Measurements from ENCODE around the gene UGT1A9. TPM values are rescaled to one million over a fixed set of nuclear protein-coding genes. Genes with fewer than 3 reads are reported as not detected.
"Not testable (repeated sequence)": the region's sequence is repeated elsewhere in the genome, so short reads cannot be mapped to it uniquely, and the experiment has no call there.

UGT1A9 gene
- polyA plus RNA-seq, 1 donor (not counting 4 experiments of a cell fraction or from before 2014, with no cell fraction given) = not detected

DNA sequence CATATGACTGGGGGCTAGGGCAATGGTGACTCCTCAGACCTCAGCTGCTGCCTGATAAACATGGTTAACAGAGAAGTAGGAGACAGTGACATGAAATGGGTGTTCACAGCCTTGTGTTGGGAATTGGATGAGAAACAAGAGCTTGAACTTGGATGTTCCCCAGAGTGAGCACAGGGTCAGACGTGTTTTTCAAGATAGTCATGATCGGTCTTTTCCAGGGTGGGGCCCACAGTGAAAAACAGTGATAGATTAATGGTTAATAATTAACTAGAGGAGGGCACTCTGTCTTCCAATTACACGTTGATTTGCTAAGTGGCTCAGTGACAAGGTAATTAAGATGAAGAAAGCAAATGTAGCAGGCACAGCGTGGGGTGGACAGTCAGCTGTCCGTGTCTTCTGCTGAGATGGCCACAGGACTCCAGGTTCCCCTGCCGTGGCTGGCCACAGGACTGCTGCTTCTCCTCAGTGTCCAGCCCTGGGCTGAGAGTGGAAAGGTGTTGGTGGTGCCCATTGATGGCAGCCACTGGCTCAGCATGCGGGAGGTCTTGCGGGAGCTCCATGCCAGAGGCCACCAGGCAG lies 57.1 kb downstream of the UGT1A9 start, which contains the start of gene UGT1A3:
Gene UGT1A3, plus strand, starts transcription at position 320 of the 579 bp plus-strand sequence. Its CDS starts 85 bp downstream, at position 405.
- H3K79me2 ChIP-seq (ENCODE audit: control insufficient read depth, insufficient read depth, low read length) = peaks cover 29% of the 10 kb centered on the region
- no peaks in the 10 kb centered on the region for H4K20me1 ChIP-seq (ENCODE audit: control insufficient read depth, extremely low read depth, insufficient read depth, low read length)
- DNase-seq (ENCODE audit: low read depth, low spot score) = no peak
- peaks cover 2% of the 10 kb centered on the region in 2 experiments for H3K36me3 ChIP-seq (ENCODE audit: control insufficient read depth in 2 of 2, extremely low read depth in 1 of 2, insufficient read depth in 2 of 2, low read length in 2 of 2)
- no peak within 1 kb of the TSS for H3K4me2 ChIP-seq (ENCODE audit: control insufficient read depth, extremely low read depth, insufficient read depth, low read depth, low read length)
- H3K27ac ChIP-seq (ENCODE audit: control insufficient read depth, insufficient read depth, low read length) = no peak within 1 kb of the TSS
- no peaks in the 10 kb centered on the region for H3K9me3 ChIP-seq (ENCODE audit: control insufficient read depth, low read depth, low read length)
- no peaks in the 10 kb centered on the region for H3K9me1 ChIP-seq (ENCODE audit: control insufficient read depth, extremely low read depth, insufficient read depth, low read length)
- dilution Hi-C loops (cut with MboI; ENCODE audit: extremely low pct_ligation_motif_present, low sequenced_read_pairs) = no loop called here
- H3K27me3 ChIP-seq (ENCODE audit: control insufficient read depth, extremely low read depth, insufficient read depth, low read length) = no peaks in the 10 kb centered on the region
- no peak for FAIRE-seq
- H3K4me1 ChIP-seq (ENCODE audit: control insufficient read depth, extremely low read depth, insufficient read depth, low read length) = no peaks in the 10 kb centered on the region
- H2AFZ ChIP-seq (ENCODE audit: control insufficient read depth, low read length) = no peak within 1 kb of the TSS
- H3K4me3 ChIP-seq (ENCODE audit: control insufficient read depth in 2 of 3, extremely low read depth in 1 of 3, insufficient read depth in 2 of 3, low read depth in 1 of 3, low read length in 3 of 3) = no peak within 1 kb of the TSS
- TF ChIP-seq, protein P1, sequence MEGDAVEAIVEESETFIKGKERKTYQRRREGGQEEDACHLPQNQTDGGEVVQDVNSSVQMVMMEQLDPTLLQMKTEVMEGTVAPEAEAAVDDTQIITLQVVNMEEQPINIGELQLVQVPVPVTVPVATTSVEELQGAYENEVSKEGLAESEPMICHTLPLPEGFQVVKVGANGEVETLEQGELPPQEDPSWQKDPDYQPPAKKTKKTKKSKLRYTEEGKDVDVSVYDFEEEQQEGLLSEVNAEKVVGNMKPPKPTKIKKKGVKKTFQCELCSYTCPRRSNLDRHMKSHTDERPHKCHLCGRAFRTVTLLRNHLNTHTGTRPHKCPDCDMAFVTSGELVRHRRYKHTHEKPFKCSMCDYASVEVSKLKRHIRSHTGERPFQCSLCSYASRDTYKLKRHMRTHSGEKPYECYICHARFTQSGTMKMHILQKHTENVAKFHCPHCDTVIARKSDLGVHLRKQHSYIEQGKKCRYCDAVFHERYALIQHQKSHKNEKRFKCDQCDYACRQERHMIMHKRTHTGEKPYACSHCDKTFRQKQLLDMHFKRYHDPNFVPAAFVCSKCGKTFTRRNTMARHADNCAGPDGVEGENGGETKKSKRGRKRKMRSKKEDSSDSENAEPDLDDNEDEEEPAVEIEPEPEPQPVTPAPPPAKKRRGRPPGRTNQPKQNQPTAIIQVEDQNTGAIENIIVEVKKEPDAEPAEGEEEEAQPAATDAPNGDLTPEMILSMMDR (optimal IDR thresholded peaks at IDR 0.05 in 1 of 3, IDR thresholded peaks at IDR 0.05 in 1 of 3, conservative IDR thresholded peaks at IDR 0.05 in 1 of 3; ENCODE audit: extremely low read depth in 1 of 3, insufficient read depth in 2 of 3, low read length in 3 of 3) = no peak
- no peak for TF ChIP-seq EZH2 (IDR thresholded peaks at IDR 0.05; ENCODE audit: low read length)
- no peak within 1 kb of the TSS for H3K9ac ChIP-seq (ENCODE audit: control insufficient read depth, extremely low read depth, insufficient read depth, low read length)

DNA sequence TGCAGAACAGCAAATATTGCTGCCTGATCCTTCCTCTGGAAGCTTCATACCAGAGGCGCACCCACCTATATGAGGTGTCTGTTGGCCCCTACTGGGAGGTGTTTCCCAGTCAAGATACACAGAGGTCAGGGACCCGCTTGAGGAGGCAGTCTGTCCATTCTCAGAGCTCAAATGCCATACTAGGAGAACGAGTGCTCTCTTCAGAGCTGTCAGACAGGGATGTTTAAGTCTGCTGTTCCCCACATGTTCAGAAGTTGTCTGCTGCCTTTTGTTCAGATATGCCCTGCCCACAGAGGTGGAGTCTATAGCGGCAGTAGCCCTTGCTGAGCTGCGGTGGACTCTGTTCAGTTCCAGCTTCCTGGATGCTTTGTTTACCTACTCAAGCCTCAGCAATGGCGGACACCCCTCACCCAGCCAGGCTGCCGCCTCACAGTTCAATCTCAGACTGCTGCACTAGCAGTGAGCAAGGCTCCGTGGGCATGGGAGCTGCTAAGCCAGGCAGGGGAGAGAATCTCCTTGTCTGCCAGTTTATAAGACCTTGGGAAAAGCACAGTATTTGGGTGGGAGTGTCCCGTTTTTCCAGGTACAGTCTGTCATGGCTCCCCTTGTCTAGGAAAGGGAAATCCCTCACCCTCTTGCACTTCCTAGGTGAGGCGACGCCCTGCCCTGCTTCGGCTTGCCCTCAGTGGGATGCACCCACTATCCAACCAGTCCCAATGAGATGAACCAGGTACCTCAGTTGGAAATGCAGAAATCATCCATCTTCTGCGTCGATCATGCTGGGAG lies 65.4 kb downstream of the UGT1A9 start:
- H3K27me3 ChIP-seq (ENCODE audit: control insufficient read depth, extremely low read depth, insufficient read depth, low read length); H2AFZ ChIP-seq (ENCODE audit: control insufficient read depth, low read length); H3K9me1 ChIP-seq (ENCODE audit: control insufficient read depth, extremely low read depth, insufficient read depth, low read length); DNase-seq (ENCODE audit: low read depth, low spot score); dilution Hi-C loops (cut with MboI; ENCODE audit: extremely low pct_ligation_motif_present, low sequenced_read_pairs); FAIRE-seq; H3K4me3 ChIP-seq (ENCODE audit: control insufficient read depth in 2 of 3, extremely low read depth in 1 of 3, insufficient read depth in 2 of 3, low read depth in 1 of 3, low read length in 3 of 3); H3K9ac ChIP-seq (ENCODE audit: control insufficient read depth, extremely low read depth, insufficient read depth, low read length); H3K36me3 ChIP-seq (ENCODE audit: control insufficient read depth in 2 of 2, extremely low read depth in 1 of 2, insufficient read depth in 2 of 2, low read length in 2 of 2); H3K27ac ChIP-seq (ENCODE audit: control insufficient read depth, insufficient read depth, low read length); H3K4me2 ChIP-seq (ENCODE audit: control insufficient read depth, extremely low read depth, insufficient read depth, low read depth, low read length); H3K4me1 ChIP-seq (ENCODE audit: control insufficient read depth, extremely low read depth, insufficient read depth, low read length); H3K9me3 ChIP-seq (ENCODE audit: control insufficient read depth, low read depth, low read length); H4K20me1 ChIP-seq (ENCODE audit: control insufficient read depth, extremely low read depth, insufficient read depth, low read length): not testable (repeated sequence)
- H3K79me2 ChIP-seq (ENCODE audit: control insufficient read depth, insufficient read depth, low read length) = peaks cover 29% of the 10 kb centered on the region

Measured in keratinocyte (primary cell).